Natural killer cell (primary cell): ENCODE data around the gene SLC9A1. TPM values are rescaled to one million over a fixed set of nuclear protein-coding genes. Genes with fewer than 3 reads are reported as not detected.
"Not testable (repeated sequence)": the region's sequence is repeated elsewhere in the genome, so short reads cannot be mapped to it uniquely, and the experiment has no call there.

Experiments used
- ATAC-seq, 3 donors: fragments of 150-1000 bp in 2 of 3; fragments of 200-7000 bp in 1 of 3; cut with Tn5 transposase; 1 replicate in 1 of 3; 2 replicates in 2 of 3; pipeline ENCODE4 v1.10.0; 2021; ENCODE audit warnings: mild to moderate bottlenecking in 2 of 3, moderate library complexity in 2 of 3
- DNase-seq, 2 donors: peaks; one replicate each; pipeline versions ENCODE4 v3.0.0 to v3.0.0-alpha.2; 2013 to 2021; ENCODE audit warnings: mixed read lengths in 1 of 2
- H3K27ac ChIP-seq: one replicate; pipeline ENCODE4 v1.5.1; 2013; ENCODE audit warnings: mild to moderate bottlenecking, low read length
- H3K27me3 ChIP-seq: one replicate; pipeline ENCODE4 v1.6.1; 2013; ENCODE audit warnings: low read length; ENCODE audit not compliant: control insufficient read depth, insufficient read depth
- H3K36me3 ChIP-seq: one replicate; pipeline ENCODE4 v1.6.1; 2013; ENCODE audit warnings: low read length; ENCODE audit not compliant: control insufficient read depth, insufficient read depth
- H3K4me1 ChIP-seq: one replicate; pipeline ENCODE4 v1.6.1; 2013; ENCODE audit warnings: low read length; ENCODE audit not compliant: control insufficient read depth, insufficient read depth
- H3K4me3 ChIP-seq: one replicate; pipeline ENCODE4 v1.5.1; 2013; ENCODE audit warnings: low read length
- H3K9me3 ChIP-seq: one replicate; pipeline ENCODE4 v1.6.1; 2013; ENCODE audit warnings: low read length; ENCODE audit not compliant: control insufficient read depth, insufficient read depth
- H3K27ac Mint-ChIP-seq, 2 donors: one replicate each; pipeline ENCODE4 v1.8.0; 2022; ENCODE audit warnings: mild to moderate bottlenecking in 2 of 2, mixed read lengths in 2 of 2, moderate library complexity in 1 of 2
- H3K27me3 Mint-ChIP-seq, 2 donors: one replicate each; pipeline ENCODE4 v1.8.0; 2022; ENCODE audit warnings: low read depth in 2 of 2, mixed read lengths in 2 of 2
- H3K36me3 Mint-ChIP-seq: one replicate; pipeline ENCODE4 v1.8.0; 2022; ENCODE audit warnings: mixed read lengths
- H3K4me1 Mint-ChIP-seq, 2 donors: one replicate each; pipeline ENCODE4 v1.8.0; 2022; ENCODE audit warnings: mixed read lengths in 2 of 2
- H3K4me3 Mint-ChIP-seq: one replicate; pipeline ENCODE4 v1.8.0; 2022; ENCODE audit warnings: mild to moderate bottlenecking, moderate library complexity, mixed read lengths
- H3K9me3 Mint-ChIP-seq, 2 donors: one replicate each; pipeline ENCODE4 v1.8.0; 2022; ENCODE audit warnings: mixed read lengths in 2 of 2
- CTCF ChIP-seq: fragments of 200-600 bp; IDR thresholded peaks from one replicate; pipeline ENCODE4 v1.8.0; 2022; ENCODE audit warnings: antibody characterized with exemption
- WGBS: methylation state at CpG from one replicate; pipeline ENCODE4 v1.1.7; 2013; ENCODE audit warnings: missing lambda C conversion rate; ENCODE audit not compliant: insufficient coverage; 5-methylcytosine and 5-hydroxymethylcytosine counted together
- intact Hi-C: fragments of 100-400 bp; cut with micrococcal nuclease; formaldehyde crosslinking; loops from one replicate; pipeline ENCODE4 v1.14.2; 2022
- total RNA-seq, 4 donors: library from RNA; stranded (reverse); fragments of 120-200 nt in 1 of 4; gene quantifications; one replicate each; pipeline versions ENCODE4 v1.2.3 to v1.2.4, GENCODE V29; 2013 to 2022

The SLC9A1 gene
- total RNA-seq, 3 donors from 2014 or later (not counting 1 experiment from before 2014, with no cell fraction given): 26.5 to 37.4 (median 29.4) TPM

- Histone ChIP-seq H3K27me3 (no peaks in the 10 kb centered on the region), H3K27ac (no peak overlapping the region), H3K36me3 (no peaks in the 10 kb centered on the region), H3K4me3 (no peak overlapping the region), H3K9me3 (peaks cover 11% of the 10 kb centered on the region), H3K4me1 (no peaks in the 10 kb centered on the region)
- no peaks in the 10 kb centered on the region for H3K27me3 Mint-ChIP-seq
- no peaks in the 10 kb centered on the region for H3K9me3 Mint-ChIP-seq
- no peak overlapping the region for H3K27ac Mint-ChIP-seq
- DNase-seq (no peak), ATAC-seq (no peak)
- intact Hi-C loops: no loop called here
- TF ChIP-seq CTCF: no peak
- H3K4me1 Mint-ChIP-seq: no peaks in the 10 kb centered on the region
- no peak overlapping the region for H3K4me3 Mint-ChIP-seq
- no peaks in the 10 kb centered on the region for H3K36me3 Mint-ChIP-seq
These were observed 24.5 kb upstream of the SLC9A1 start for GRCh38 chr1:27179379-27179778.

- WGBS: 95% methylated on average over 26 of the region's 26 CpGs
- H3K4me3 Mint-ChIP-seq: no peak overlapping the region
- H3K36me3 Mint-ChIP-seq: no peaks in the 10 kb centered on the region
- H3K4me1 Mint-ChIP-seq: no peaks in the 10 kb centered on the region
- H3K27ac Mint-ChIP-seq: no peak overlapping the region
- ATAC-seq: no peak
- intact Hi-C loops: no loop called here
- DNase-seq: no peak
- Histone ChIP-seq H3K4me1 (no peaks in the 10 kb centered on the region), H3K27ac (no peak overlapping the region), H3K27me3 (no peaks in the 10 kb centered on the region), H3K4me3 (no peak overlapping the region), H3K9me3 (peaks cover 6% of the 10 kb centered on the region), H3K36me3 (no peaks in the 10 kb centered on the region)
- H3K9me3 Mint-ChIP-seq: no peaks in the 10 kb centered on the region
- H3K27me3 Mint-ChIP-seq: peaks cover 0 to 4% of the 10 kb centered on the region in 2 donors
- no peak for TF ChIP-seq CTCF
These were observed 22.0 kb upstream of the SLC9A1 start for GRCh38 chr1:27176954-27177353.

GRCh38 chr1:27176323-27176722 lies 21.4 kb upstream of the SLC9A1 start:
- no peaks in the 10 kb centered on the region for H3K36me3 ChIP-seq
- H3K4me3 Mint-ChIP-seq: no peak overlapping the region
- ATAC-seq: no peak
- H3K9me3 Mint-ChIP-seq: no peaks in the 10 kb centered on the region
- no peaks in the 10 kb centered on the region for H3K27me3 ChIP-seq
- TF ChIP-seq CTCF: no peak
- H3K4me1 ChIP-seq: no peaks in the 10 kb centered on the region
- H3K27ac ChIP-seq: no peak overlapping the region
- no peak for DNase-seq
- no peaks in the 10 kb centered on the region for H3K4me1 Mint-ChIP-seq
- H3K9me3 ChIP-seq: peaks cover under 1% of the 10 kb centered on the region
- WGBS: 97% methylated on average over 4 of the region's 4 CpGs
- H3K4me3 ChIP-seq: no peak overlapping the region
- H3K27me3 Mint-ChIP-seq: peaks cover 0 to 4% of the 10 kb centered on the region in 2 donors
- H3K36me3 Mint-ChIP-seq: no peaks in the 10 kb centered on the region
- no peak overlapping the region for H3K27ac Mint-ChIP-seq
- intact Hi-C loops: no loop called here

DNA sequence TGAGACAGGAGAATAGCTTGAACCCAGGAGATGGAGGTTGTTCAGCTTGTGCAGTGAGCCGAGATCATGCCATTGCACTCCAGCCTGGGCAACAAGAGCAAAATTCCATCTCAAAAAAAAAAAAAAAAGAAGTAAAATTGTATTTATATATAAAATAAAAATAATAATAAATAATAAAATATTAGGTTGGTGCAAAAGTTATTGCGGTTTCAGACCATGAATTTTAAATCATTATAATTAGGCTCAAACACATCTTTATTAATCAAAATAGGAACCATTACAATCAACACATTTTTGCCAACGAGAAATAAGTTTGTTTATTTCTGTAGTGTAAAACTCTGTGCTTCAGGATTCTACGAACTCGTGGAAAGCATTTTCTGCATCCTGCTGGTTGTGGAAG lies 18.1 kb upstream of the SLC9A1 start:
- WGBS: 92% methylated on average over 2 of the region's 5 CpGs
- H3K36me3 Mint-ChIP-seq, H3K4me3 Mint-ChIP-seq, H3K27ac Mint-ChIP-seq, intact Hi-C loops, H3K27me3 Mint-ChIP-seq, H3K36me3 ChIP-seq, H3K27ac ChIP-seq, ATAC-seq, H3K27me3 ChIP-seq, H3K4me1 Mint-ChIP-seq, H3K9me3 ChIP-seq, H3K4me1 ChIP-seq, H3K4me3 ChIP-seq, H3K9me3 Mint-ChIP-seq, DNase-seq: not testable (repeated sequence)
